Astrocyte (in vitro differentiated cells and primary cell): ENCODE results near the gene LBX1. TPM values are rescaled to one million over a fixed set of nuclear protein-coding genes. Genes with fewer than 3 reads are reported as not detected.
A peak's percentile ranks its signal among the peaks of the same experiment; 100 is the strongest.

Source experiments
- DNase-seq: peaks from one replicate; pipeline ENCODE4 v3.0.0-alpha.2; 2010; ENCODE audit warnings: low read depth
- FAIRE-seq: peaks from 2 replicates; lab custom pipeline; 2011; peaks lifted over from hg19 to GRCh38; lab: Jason Lieb, UNC
- H2AFZ ChIP-seq: 2 replicates; pipeline ENCODE4 v1.6.0; 2012; ENCODE audit warnings: low read depth, low read length, inconsistent platforms
- H3K27ac ChIP-seq: 2 replicates; pipeline ENCODE4 v1.5.1; 2011; ENCODE audit warnings: low read depth, low read length, inconsistent platforms
- H3K27me3 ChIP-seq: 2 replicates; pipeline ENCODE4 v1.6.0; 2011; ENCODE audit warnings: low read length, inconsistent platforms; ENCODE audit not compliant: insufficient read depth
- H3K36me3 ChIP-seq: 2 replicates; pipeline ENCODE4 v1.5.1; 2011; ENCODE audit warnings: low read length, inconsistent platforms; ENCODE audit not compliant: insufficient read depth
- H3K4me1 ChIP-seq: 2 replicates; pipeline ENCODE4 v1.5.1; 2011; ENCODE audit warnings: low read length, inconsistent platforms; ENCODE audit not compliant: insufficient read depth
- H3K4me2 ChIP-seq: 2 replicates; pipeline ENCODE4 v1.6.0; 2012; ENCODE audit warnings: low read length, inconsistent platforms
- H3K4me3 ChIP-seq: 2 replicates; pipeline ENCODE4 v1.5.1; 2011; ENCODE audit warnings: low read depth, mild to moderate bottlenecking, low read length, inconsistent platforms; ENCODE audit not compliant: insufficient read depth
- H3K79me2 ChIP-seq: 2 replicates; pipeline ENCODE4 v1.6.0; 2012; ENCODE audit warnings: mild to moderate bottlenecking, low read length, inconsistent platforms; ENCODE audit not compliant: insufficient read depth
- H3K9ac ChIP-seq: 2 replicates; pipeline ENCODE4 v1.6.0; 2012; ENCODE audit warnings: mild to moderate bottlenecking, low read length, inconsistent platforms
- H3K9me3 ChIP-seq: 2 replicates; pipeline ENCODE4 v1.5.1; 2012; ENCODE audit warnings: low read depth, mild to moderate bottlenecking, low read length, inconsistent platforms; ENCODE audit not compliant: insufficient read depth
- H4K20me1 ChIP-seq: 2 replicates; pipeline ENCODE4 v1.6.0; 2012; ENCODE audit warnings: low read length, inconsistent platforms; ENCODE audit not compliant: insufficient read depth
- H3K27ac Mint-ChIP-seq: one replicate; pipeline ENCODE4 v1.8.0; 2021; ENCODE audit warnings: mild to moderate bottlenecking, mixed read lengths; ENCODE audit not compliant: unreplicated experiment
- H3K27me3 Mint-ChIP-seq: one replicate; pipeline ENCODE4 v1.8.0; 2021; ENCODE audit warnings: low read depth, mixed read lengths; ENCODE audit not compliant: unreplicated experiment
- H3K36me3 Mint-ChIP-seq: one replicate; pipeline ENCODE4 v1.8.0; 2021; ENCODE audit warnings: low read depth, mixed read lengths; ENCODE audit not compliant: unreplicated experiment
- H3K4me1 Mint-ChIP-seq: one replicate; pipeline ENCODE4 v1.8.0; 2021; ENCODE audit warnings: low read depth, mixed read lengths; ENCODE audit not compliant: unreplicated experiment
- H3K4me3 Mint-ChIP-seq: one replicate; pipeline ENCODE4 v1.8.0; 2021; ENCODE audit warnings: mild to moderate bottlenecking, moderate library complexity, mixed read lengths; ENCODE audit not compliant: unreplicated experiment
- H3K9me3 Mint-ChIP-seq: one replicate; pipeline ENCODE4 v1.8.0; 2021; ENCODE audit warnings: mild to moderate bottlenecking, mixed read lengths; ENCODE audit not compliant: unreplicated experiment
- EZH2 ChIP-seq: IDR thresholded peaks from 2 replicates; pipeline ENCODE4 v1.6.1; 2012; ENCODE audit warnings: mild to moderate bottlenecking, low read length, inconsistent platforms; ENCODE audit not compliant: insufficient read depth
- total RNA-seq: library from RNA; stranded (reverse); gene quantifications from 2 replicates; pipeline ENCODE4 v1.2.1, GENCODE V29; 2021
- TF ChIP-seq, protein P1 (sequence below): IDR thresholded peaks from 2 replicates; pipeline ENCODE4 v1.5.1; 2011; ENCODE audit warnings: low read depth, mild to moderate bottlenecking, inconsistent platforms, low read length, moderate library complexity; ENCODE audit not compliant: insufficient read depth

The LBX1 gene
- total RNA-seq, 1 donor from 2014 or later = not detected

DNA sequence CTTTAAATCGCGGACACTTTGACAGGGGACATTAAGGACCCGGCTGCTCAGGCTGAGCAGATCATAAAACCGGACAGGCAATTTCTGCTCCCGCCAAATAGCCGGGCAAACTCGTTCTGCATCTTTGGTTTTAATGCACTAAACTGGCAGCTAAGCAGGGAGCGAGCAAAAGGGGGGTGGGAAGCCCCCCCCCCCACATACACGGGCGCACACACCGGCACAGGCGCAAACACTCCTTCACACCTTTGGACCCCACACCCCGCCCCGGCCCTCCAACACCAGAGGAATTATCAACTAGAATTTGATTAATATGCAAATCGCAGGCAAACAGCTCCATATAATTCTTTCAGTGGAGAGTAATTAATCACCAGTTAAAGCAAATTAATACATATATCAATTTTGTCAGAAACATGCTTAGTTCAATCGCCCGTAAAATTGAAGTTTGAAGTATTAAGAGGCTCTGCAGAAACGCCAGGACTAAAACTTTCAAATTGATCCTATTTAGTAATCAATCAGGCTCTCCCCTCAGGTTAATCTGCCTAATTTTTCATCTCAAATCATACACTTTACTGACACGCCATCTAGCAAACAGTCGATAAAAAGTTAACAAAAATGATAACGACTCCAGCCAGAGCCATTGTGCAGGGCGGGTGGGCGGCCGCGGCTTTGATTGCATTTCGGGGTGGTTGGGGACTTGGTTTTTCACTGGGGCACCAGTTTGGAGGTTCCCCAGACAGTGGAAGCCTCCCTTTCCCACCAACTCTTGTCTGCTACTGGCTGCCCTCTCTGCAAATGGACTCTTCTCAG lies 9.9 kb downstream of the LBX1 start:
- Mint-ChIP-seq H3K27me3 (peaks cover 84% of the 10 kb centered on the region), H3K4me3 (no peak overlapping the region), H3K9me3 (peaks cover 20% of the 10 kb centered on the region), H3K27ac (no peak overlapping the region), H3K36me3 (peaks cover 5% of the 10 kb centered on the region), H3K4me1 (peaks cover 2% of the 10 kb centered on the region)
- Histone ChIP-seq H3K4me1 (peaks cover 4% of the 10 kb centered on the region), H2AFZ (no peak overlapping the region), H3K9me3 (peaks cover 5% of the 10 kb centered on the region), H3K9ac (no peak overlapping the region), H4K20me1 (peaks cover 21% of the 10 kb centered on the region), H3K4me3 (no peak overlapping the region), H3K27me3 (peaks cover 93% of the 10 kb centered on the region), H3K36me3 (no peaks in the 10 kb centered on the region), H3K4me2 (no peak overlapping the region), H3K27ac (no peak overlapping the region), H3K79me2 (no peaks in the 10 kb centered on the region)
- no peak for FAIRE-seq
- TF ChIP-seq, protein P1, sequence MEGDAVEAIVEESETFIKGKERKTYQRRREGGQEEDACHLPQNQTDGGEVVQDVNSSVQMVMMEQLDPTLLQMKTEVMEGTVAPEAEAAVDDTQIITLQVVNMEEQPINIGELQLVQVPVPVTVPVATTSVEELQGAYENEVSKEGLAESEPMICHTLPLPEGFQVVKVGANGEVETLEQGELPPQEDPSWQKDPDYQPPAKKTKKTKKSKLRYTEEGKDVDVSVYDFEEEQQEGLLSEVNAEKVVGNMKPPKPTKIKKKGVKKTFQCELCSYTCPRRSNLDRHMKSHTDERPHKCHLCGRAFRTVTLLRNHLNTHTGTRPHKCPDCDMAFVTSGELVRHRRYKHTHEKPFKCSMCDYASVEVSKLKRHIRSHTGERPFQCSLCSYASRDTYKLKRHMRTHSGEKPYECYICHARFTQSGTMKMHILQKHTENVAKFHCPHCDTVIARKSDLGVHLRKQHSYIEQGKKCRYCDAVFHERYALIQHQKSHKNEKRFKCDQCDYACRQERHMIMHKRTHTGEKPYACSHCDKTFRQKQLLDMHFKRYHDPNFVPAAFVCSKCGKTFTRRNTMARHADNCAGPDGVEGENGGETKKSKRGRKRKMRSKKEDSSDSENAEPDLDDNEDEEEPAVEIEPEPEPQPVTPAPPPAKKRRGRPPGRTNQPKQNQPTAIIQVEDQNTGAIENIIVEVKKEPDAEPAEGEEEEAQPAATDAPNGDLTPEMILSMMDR = no peak
- TF ChIP-seq EZH2 = peak; percentile 72
- no peak for DNase-seq

DNA sequence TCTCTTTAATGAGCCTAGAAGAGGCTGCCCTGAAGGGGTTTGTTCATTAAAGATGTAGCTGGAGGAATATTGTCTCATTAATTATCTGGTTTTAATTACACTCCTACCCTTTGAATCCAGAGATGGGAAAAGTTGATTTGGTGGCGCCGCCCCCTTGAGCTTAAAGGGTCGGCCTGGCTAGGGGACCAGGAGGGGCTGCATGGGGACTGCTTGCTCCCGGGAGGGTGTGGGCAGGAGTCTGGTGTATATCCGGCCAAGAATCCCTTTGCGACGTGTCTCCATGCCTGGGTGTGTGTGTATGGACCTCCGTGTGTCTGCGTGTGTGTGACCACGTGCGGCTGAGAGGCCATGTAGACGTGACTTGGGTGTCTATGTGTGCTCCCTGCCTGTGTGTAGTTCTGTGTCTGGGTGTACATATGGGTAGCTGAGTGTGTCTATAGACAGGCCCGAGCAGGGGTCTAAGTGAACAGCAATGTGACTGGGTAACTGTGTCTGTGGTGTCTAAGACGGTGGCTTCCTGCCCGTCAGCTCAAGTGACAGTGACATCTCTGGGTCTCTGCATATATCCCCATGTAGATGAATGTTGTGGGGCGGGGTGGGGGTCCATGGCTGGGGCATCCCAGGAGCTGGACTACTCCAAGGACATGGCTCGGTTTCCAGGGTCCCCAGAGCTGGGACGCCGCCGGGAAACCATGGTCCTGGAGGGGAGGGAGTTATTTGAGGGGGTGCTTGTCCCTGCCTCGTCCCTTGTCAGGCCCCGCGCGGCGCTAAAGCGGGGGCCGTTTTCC lies 10.7 kb downstream of the LBX1 start:
- H3K4me2 ChIP-seq = no peak overlapping the region
- no peak overlapping the region for H3K27ac ChIP-seq
- Mint-ChIP-seq H3K27me3 (peaks cover 84% of the 10 kb centered on the region), H3K36me3 (peaks cover 5% of the 10 kb centered on the region), H3K27ac (no peak overlapping the region), H3K4me1 (peaks cover 2% of the 10 kb centered on the region), H3K9me3 (peaks cover 15% of the 10 kb centered on the region), H3K4me3 (no peak overlapping the region)
- DNase-seq (no peak), FAIRE-seq (no peak)
- TF ChIP-seq EZH2 = no peak
- TF ChIP-seq, protein P1 = no peak
- H3K4me3 ChIP-seq = no peak overlapping the region
- no peak overlapping the region for H3K9ac ChIP-seq
- no peak overlapping the region for H2AFZ ChIP-seq
- H3K9me3 ChIP-seq = peaks cover 3% of the 10 kb centered on the region
- H3K36me3 ChIP-seq = no peaks in the 10 kb centered on the region
- H3K27me3 ChIP-seq = peaks cover 90% of the 10 kb centered on the region
- peaks cover 16% of the 10 kb centered on the region for H4K20me1 ChIP-seq
- H3K79me2 ChIP-seq = no peaks in the 10 kb centered on the region
- peaks cover 4% of the 10 kb centered on the region for H3K4me1 ChIP-seq
